Adrenal gland (tissue), 12 donors: ENCODE data around the gene TMEM201. TPM values are rescaled to one million over a fixed set of nuclear protein-coding genes. Genes with fewer than 3 reads are reported as not detected.
A peak's percentile ranks its signal among the peaks of the same experiment; 100 is the strongest.
"Not testable (repeated sequence)": the region's sequence is repeated elsewhere in the genome, so short reads cannot be mapped to it uniquely, and the experiment has no call there.

Experiments used
- DNase-seq, 7 donors: peaks; one replicate each; pipeline ENCODE4 v3.0.0-alpha.2; 2019 to 2020
- H3K27ac ChIP-seq, 5 donors: fragments of 200-600 bp; sonication (generic) in 4 of 5; 1 replicate in 3 of 5; 2 replicates in 2 of 5; pipeline versions ENCODE4 v1.5.1 to v1.8.0; 2016 to 2020; ENCODE audit warnings: mild to moderate bottlenecking in 1 of 5
- H3K27me3 ChIP-seq: fragments of 200-600 bp; 2 replicates; pipeline ENCODE4 v1.8.0; 2021
- H3K36me3 ChIP-seq, 2 donors: fragments of 200-600 bp; replicated peaks in 1 of 2; 1 replicate in 1 of 2; 2 replicates in 1 of 2; pipeline versions ENCODE4 v1.5.1 to v1.8.0; 2018 to 2022
- H3K4me1 ChIP-seq, 2 donors: fragments of 200-600 bp; replicated peaks in 1 of 2; 1 replicate in 1 of 2; 2 replicates in 1 of 2; pipeline versions ENCODE4 v1.5.1 to v1.8.0; 2018 to 2021
- H3K4me3 ChIP-seq, 4 donors: fragments of 200-600 bp; sonication (generic) in 3 of 4; one replicate each; pipeline ENCODE4 v1.5.1; 2016 to 2018
- H3K9me3 ChIP-seq, 3 donors: fragments of 200-600 bp; sonication (generic) in 1 of 3; replicated peaks in 1 of 3; 1 replicate in 2 of 3; 2 replicates in 1 of 3; pipeline versions ENCODE4 v1.5.1 to v1.8.0; 2016 to 2021
- CTCF ChIP-seq, 6 experiments: fragments of 450-650 bp in 4 of 6; fragments of 200-600 bp in 2 of 6; sonication (generic) in 1 of 6; IDR thresholded peaks; 1 replicate in 5 of 6; 2 replicates in 1 of 6; pipeline versions ENCODE4 v1.5.1 to v1.8.0; 2016 to 2021; ENCODE audit warnings: antibody characterized with exemption in 6 of 6, mild to moderate bottlenecking in 2 of 6, moderate library complexity in 1 of 6
- POLR2A ChIP-seq, 2 donors: fragments of 450-650 bp; IDR thresholded peaks; one replicate each; pipeline ENCODE4 v1.6.1; 2017; ENCODE audit warnings: antibody characterized with exemption in 2 of 2, mild to moderate bottlenecking in 2 of 2, moderate library complexity in 1 of 2
- WGBS, 4 donors: extraction: QIAGEN DNeasy Blood & Tissue Kit in 2 of 4; methylation state at CpG; one replicate each; pipeline versions ENCODE4 v1.1.5 to v1.1.7; 2013 to 2017; 5-methylcytosine and 5-hydroxymethylcytosine counted together
- intact Hi-C, 2 donors: fragments of 100-400 bp; cut with DNase I; formaldehyde crosslinking; loops; one replicate each; pipeline versions ENCODE4 v1.14.1 to v1.15.0; 2022 to 2023
- polyA plus RNA-seq, 3 donors: library from polyadenylated mRNA; stranded (reverse); fragments of 200-250 nt in 2 of 3; fragments of 350-450 nt in 1 of 3; fragmentation: Illumina TruSeq in 1 of 3; extraction: RNeasy Lipid Tissue Mini Kit (QIAGEN cat#74804) in 1 of 3; gene quantifications; one replicate each; pipeline ENCODE4 v1.2.3, GENCODE V29; 2013 to 2014
- total RNA-seq, 9 donors: library from RNA; depleted of rRNA in 4 of 9; stranded (reverse); fragments of >200 nt in 4 of 9; fragments of 120-200 nt in 1 of 9; fragmentation: NEBNext Ultra II Directional in 1 of 9; extraction: Animal tissue kit (Norgen Biotek cat#: 25700) in 1 of 9; gene quantifications; one replicate each; pipeline versions ENCODE4 v1.1.0 to v1.2.4, GENCODE V29; 2013 to 2023
- donor health status: healthy with polysubstance abuse.
- donor health status: Bipolar disorder and iron deficiency.
- donor health status: DM: yes; HTN: yes; CAD: no.
- donor health status: DM: no; HTN: no; CAD: no.
- donor health status: DM: no; HTN: no; CAD: no.
- donor health status: DM: yes; HTN: yes; CAD: no.

TMEM201 gene
- total and polyA plus RNA-seq, 12 donors, result 2.1 to 12.6 (median 9.5) TPM

DNA sequence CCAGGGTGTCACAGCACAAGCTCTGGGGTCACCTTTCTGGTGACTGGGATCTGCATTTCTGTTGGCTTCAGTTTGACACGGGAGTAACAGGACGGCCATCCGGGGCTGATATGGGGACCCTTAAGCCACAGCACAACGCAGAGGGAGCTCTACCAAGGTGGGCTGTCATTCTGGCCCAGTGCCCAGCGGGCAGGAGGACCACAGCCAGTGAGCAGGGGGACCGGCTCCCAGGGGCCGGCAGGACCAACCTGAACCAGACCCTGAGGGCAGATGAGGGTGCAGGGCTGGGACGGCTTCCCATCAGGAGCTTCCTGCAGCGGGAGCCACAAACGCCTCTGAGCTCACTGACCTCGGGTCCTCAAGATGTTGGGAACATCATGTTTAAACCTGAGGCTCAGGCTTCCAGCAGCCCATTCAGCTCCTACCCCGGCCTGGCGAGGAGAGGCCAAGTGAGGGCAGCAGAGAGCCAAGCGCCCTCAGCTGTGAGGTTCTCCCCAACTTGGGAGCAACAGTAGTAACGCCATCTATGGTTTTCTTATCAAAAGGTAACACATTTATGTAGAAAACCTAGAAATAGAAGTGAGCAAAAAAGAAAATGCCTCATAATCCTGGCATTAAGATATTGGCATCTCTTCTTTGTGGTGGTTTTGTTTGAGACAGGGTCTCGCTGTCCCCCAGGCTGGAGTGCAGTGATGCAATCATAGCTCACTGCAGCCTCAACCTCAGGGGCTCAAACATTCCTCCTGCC lies 26.8 kb downstream of the TMEM201 start:
- Histone ChIP-seq H3K4me1 (no peaks in the 10 kb centered on the region), H3K36me3 (peaks cover 0 to 7% of the 10 kb centered on the region in 2 donors), H3K27me3 (no peaks in the 10 kb centered on the region), H3K9me3 (no peaks in the 10 kb centered on the region), H3K27ac (no peak overlapping the region), H3K4me3 (no peak overlapping the region)
- intact Hi-C loops, result no loop called here
- DNase-seq, result peak in 5 of 7 donors; percentile 52 to 69 (median 64)
- WGBS, 4 donors, result 42 to 50% (median 47%) methylated on average over 11 to 16 of the region's 16 CpGs
- TF ChIP-seq POLR2A (IDR thresholded peaks at IDR 0.05) (no peak), CTCF (IDR thresholded peaks at IDR 0.05) (peak; percentile 33 to 64 (median 49))

DNA sequence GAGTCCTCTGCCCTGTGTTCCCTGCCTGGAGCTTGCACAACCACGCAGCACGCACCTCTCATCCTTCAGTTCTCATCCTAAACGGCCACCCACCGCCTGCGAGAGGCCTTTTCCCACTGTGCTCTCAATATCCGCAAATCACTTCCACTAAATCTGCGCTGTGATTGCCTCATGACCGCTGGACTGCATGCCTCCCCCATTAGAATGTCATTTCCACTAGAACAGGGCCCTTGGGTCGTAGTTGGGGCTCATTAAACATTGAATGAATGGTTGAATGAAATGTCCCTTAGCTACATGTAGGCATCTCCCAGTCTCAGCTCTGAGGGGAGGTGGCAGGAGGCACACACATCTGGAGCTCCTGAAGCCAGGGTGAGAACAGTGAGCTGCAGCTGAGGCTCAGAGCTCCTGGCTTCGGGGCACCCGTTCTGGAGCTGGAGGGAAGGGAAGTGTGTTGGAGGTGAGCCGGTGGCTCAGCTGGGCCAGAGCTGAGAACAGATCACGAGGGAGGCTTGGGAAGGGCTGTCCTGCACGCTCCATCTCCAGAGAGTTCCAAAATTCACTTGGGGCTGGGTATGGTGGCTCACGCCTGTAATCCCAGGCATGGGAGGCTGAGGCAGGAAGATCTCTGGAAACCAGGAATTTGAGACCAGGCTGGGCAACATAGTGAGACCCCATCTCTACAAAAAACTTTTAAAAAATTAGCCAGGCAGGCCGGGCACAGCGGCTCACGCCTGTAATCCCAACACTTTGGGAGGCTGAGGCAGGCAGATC lies 30.4 kb downstream of the TMEM201 start:
- intact Hi-C loops, result no loop called here
- H3K36me3 ChIP-seq, result no peaks in the 10 kb centered on the region
- TF ChIP-seq POLR2A (IDR thresholded peaks at IDR 0.05) (no peak), CTCF (IDR thresholded peaks at IDR 0.05) (no peak)
- no peaks in the 10 kb centered on the region for H3K9me3 ChIP-seq
- WGBS, 4 donors, result 75 to 78% (median 76%) methylated on average over 16 to 18 of the region's 18 CpGs
- no peak for DNase-seq
- H3K27ac ChIP-seq, result no peak overlapping the region
- no peaks in the 10 kb centered on the region for H3K27me3 ChIP-seq
- no peak overlapping the region for H3K4me3 ChIP-seq
- no peaks in the 10 kb centered on the region for H3K4me1 ChIP-seq

DNA sequence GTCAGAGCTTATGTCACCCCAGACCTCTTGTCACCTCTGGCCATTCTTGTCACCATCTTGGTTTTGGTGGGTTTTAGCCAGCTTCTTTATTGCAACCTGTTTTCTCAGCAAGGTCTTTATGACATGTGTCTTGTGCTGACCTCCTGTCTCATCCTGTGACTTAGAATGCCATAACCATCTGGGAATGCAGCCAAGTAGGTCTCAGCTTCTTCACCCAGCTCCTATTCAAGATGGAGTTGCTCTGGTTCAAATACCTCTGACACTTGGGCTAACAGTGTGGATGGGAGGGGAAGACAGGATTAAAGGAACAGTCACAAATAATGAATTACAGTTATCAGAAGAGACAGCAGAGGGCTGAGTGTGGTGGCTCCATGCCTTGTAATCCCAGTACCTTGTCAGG lies 32.3 kb downstream of the TMEM201 start:
- TF ChIP-seq CTCF (IDR thresholded peaks at IDR 0.05) (no peak), POLR2A (IDR thresholded peaks at IDR 0.05) (no peak)
- intact Hi-C loops, result loop anchor here in 1 of 2 donors (10.0 kb wide), 1 partner anchor 254 kb away; no protein-coding TSS in a partner anchor
- DNase-seq, result no peak
- Histone ChIP-seq H3K4me3 (no peak overlapping the region), H3K36me3 (no peaks in the 10 kb centered on the region), H3K27ac (no peak overlapping the region), H3K27me3 (no peaks in the 10 kb centered on the region), H3K4me1 (no peaks in the 10 kb centered on the region), H3K9me3 (no peaks in the 10 kb centered on the region)

DNA sequence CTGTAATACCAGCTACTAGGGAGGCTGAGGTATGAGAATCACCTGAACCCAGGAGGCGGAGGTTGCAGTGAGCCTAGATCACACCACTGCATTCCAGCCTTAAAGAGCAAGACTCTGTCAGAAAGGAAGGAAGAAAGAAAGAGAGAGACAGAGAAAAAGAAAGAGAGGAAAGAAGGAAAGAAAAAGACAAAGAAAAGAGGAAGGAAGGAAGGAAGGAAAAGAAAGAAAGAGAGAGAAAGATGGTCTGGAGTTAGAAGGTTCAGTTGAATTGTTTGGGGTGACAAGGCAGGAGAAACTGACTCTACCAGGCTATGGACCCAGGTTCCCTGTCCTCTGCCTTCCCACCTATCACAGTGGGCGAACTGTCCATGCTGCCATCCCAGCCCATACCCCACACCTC lies 35.4 kb downstream of the TMEM201 start:
- intact Hi-C loops, result loop anchor here in 1 of 2 donors (10.0 kb wide), 1 partner anchor 251 kb away; no protein-coding TSS in a partner anchor
- H3K36me3 ChIP-seq, result no peaks in the 10 kb centered on the region
- WGBS, 4 donors, result 88 to 97% (median 94%) methylated on average over 2 of the region's 2 CpGs
- no peaks in the 10 kb centered on the region for H3K9me3 ChIP-seq
- no peaks in the 10 kb centered on the region for H3K4me1 ChIP-seq
- no peaks in the 10 kb centered on the region for H3K27me3 ChIP-seq
- no peak for DNase-seq
- TF ChIP-seq CTCF (IDR thresholded peaks at IDR 0.05) (no peak), POLR2A (IDR thresholded peaks at IDR 0.05) (no peak)
- no peak overlapping the region for H3K27ac ChIP-seq
- no peak overlapping the region for H3K4me3 ChIP-seq

- not testable (repeated sequence) for H3K4me1 ChIP-seq
Observed at GRCh38 chr1:9625030-9625429, 36.3 kb downstream of the TMEM201 start.

More at GRCh38 chr1:9625030-9625429, 36.3 kb downstream of the TMEM201 start:
- H3K9me3 ChIP-seq, H3K36me3 ChIP-seq, DNase-seq, H3K4me3 ChIP-seq, H3K27me3 ChIP-seq, H3K27ac ChIP-seq: not testable (repeated sequence)
- intact Hi-C loops, result loop anchor here (5.0 to 10.0 kb wide), 2 partner anchors 242 to 250 kb away; no protein-coding TSS in a partner anchor
- 89 to 97% (median 92%) methylated on average over 3 of the region's 3 CpGs for WGBS, 4 donors
